GM21447 (cell line): ENCODE measurements around the gene OLIG2.
A peak's percentile ranks its signal among the peaks of the same experiment; 100 is the strongest.

Experiments
- ATAC-seq: cut with Tn5 transposase; IDR thresholded peaks from one replicate; pipeline ENCODE4 v1.9.1; 2021; ENCODE audit not compliant: unreplicated experiment

The OLIG2 gene

DNA sequence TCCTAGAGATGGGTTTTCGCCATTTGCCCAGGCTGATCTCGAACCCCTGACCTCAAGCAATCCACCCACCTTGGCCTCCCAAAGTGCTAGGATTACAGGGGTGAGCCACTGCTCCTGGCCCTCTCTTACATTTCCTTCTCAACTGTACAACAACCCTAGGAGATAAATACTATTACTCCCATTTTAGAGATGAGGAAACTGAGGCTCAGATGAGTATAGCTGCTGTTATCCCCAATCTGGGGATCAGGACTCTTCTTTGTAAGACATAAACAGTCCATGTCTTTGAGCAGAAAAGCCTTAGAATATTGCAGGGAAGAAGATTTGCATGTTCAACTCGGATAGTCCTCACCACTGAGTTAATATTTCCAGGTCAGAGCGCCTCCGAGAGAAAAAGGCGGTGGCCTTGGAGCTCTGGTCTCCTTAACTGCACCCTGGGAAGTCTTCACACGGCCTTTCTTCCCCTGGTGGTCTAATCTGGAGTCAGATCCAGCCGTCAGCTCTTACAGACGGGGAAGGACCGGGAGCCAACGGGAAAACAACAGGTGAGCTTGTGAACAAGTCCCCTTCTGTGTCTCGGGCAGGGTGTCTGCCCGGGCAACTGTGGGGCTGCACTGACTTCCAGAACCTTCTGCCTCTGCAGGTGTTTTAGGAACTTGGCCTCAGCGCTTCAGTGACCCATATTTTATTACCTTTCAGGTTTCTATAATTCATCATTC is 38.3 kb downstream of the OLIG2 start:
- no peak for ATAC-seq

DNA sequence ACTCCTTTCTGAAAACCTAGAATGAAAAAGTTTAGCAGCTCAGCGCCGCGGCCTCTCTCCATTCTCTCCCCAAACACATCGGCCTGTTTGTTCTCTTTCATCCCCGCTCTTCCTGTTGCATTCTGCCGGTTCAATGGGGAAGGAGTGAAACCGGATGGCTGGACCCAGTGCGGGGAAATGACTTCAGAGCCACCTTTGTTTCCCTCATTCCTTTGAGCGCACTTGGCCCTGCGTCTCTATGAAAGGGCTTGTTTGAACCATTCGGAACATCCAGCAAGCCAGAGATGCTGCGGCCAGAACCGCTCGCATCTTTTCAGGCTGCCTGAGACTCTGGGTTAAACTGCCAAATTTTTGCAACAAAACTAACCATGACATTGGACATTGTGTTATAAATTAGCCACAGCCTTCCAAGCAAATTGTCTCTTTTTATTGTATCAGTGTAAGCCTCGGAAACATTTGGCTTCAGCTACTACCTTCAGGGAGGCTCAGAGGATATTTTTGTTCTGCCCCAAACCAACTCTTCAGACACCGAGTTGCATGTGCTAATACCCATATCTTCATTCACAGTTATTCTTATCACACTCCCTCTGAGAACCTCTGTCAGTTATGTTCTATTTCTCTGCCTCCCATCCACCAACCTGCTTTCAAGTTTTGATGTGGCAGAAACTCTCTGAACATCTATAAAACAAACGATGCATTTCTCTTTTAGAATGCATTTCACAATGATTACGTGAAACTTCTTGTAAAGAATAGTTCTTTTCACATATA is 39.1 kb downstream of the OLIG2 start:
- no peak for ATAC-seq

DNA sequence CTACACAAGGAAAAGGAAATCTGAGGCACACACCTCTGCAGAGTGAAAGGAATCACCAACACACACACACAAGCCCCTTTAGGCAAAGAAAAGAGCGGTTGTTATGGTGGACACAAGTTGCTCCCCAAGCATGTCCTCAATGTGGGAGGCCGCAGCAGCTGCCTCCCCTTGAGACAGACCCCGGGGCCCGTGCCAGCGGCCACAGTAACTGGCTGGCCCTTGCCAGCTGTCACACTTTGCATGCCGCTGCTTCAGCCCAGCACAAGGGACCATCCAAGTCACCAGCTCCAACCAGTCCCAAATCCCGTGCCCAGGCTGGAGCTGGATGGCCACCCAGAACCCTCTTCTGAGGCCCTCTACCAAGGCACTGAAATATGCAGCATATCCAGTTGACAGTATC is 41.3 kb downstream of the OLIG2 start:
- ATAC-seq = no peak

DNA sequence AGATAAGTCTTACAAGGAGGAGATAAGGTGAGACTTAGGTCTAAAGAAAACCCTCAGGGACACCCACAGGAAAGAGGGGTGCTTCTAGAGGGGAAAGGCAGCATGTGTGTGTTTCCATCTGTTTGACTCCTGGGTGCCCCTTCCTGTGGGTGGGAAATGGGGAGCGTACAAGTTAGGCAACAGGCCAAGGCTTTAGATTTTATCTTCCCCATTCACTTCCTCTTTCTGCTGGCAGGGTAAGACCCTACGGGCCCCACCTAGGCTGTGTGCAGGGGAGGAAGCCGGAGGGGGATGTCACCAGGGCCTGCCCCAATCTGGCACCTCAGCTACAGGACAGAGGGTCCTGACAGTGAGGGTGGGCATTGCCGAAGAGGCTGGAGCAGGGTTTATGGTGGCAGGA is 41.7 kb downstream of the OLIG2 start:
- no peak for ATAC-seq

DNA sequence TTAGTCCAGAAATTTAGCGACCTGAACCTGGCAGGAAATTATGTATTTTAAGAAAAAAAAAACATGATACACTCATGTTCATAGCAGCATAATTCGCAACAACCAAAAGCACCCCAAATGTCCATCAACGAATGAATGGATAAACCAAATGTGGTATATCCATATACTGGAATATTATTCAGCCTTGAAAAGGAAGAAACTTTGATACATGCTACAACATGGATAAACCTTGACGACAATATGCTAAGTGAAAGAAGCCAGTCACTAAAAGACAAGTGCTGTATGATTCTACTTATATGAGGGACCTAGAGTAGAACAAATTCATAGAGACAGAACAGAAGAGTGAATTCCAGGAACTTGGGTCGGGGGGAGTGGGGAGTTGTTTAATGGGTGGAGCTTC is 43.5 kb downstream of the OLIG2 start:
- no peak for ATAC-seq

DNA sequence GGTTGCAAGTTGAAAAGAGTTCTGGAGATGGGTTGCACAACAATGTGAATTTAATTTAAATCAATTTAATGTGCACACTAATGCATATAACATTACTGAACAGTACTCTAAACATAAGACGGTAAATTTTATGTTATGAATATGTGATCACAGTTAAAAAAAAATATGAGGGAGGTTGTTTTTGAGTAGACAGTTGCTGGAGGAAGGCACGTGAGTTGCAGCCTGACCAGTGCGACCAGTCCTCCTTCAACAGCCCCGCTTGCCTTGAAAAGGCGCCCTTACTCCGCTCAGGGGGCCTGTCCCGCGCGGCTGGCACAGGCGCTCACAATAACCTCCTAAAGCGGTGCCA is 43.9 kb downstream of the OLIG2 start:
- ATAC-seq = no peak

DNA sequence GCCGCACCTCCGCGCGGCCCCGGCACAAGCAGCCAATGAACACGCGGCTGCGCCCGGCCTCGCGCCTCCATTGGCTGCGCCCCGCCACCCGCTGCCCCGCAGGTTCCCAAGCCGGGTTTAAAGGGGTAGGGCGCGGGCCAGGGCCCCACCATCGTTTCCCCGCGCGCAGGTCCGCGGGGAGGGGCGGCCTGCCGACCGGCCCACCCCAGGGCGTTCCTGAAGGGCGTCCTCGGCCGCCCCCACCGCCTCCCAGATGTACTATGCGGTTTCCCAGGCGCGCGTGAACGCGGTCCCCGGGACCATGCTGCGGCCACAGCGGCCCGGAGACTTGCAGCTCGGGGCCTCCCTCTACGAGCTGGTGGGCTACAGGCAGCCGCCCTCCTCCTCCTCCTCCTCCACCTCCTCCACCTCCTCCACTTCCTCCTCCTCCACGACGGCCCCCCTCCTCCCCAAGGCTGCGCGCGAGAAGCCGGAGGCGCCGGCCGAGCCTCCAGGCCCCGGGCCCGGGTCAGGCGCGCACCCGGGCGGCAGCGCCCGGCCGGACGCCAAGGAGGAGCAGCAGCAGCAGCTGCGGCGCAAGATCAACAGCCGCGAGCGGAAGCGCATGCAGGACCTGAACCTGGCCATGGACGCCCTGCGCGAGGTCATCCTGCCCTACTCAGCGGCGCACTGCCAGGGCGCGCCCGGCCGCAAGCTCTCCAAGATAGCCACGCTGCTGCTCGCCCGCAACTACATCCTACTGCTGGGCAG is 44.4 kb downstream of the OLIG2 start, which contains the start of gene OLIG1:
Gene OLIG1, plus strand, starts transcription at position 148 of the 750 bp plus-strand sequence. Its CDS starts 106 bp downstream, at position 254.
- ATAC-seq = peak; percentile 49

DNA sequence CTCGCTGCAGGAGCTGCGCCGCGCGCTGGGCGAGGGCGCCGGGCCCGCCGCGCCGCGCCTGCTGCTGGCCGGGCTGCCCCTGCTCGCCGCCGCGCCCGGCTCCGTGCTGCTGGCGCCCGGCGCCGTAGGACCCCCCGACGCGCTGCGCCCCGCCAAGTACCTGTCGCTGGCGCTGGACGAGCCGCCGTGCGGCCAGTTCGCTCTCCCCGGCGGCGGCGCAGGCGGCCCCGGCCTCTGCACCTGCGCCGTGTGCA is 44.9 kb downstream of the OLIG2 start:
- ATAC-seq = no peak

DNA sequence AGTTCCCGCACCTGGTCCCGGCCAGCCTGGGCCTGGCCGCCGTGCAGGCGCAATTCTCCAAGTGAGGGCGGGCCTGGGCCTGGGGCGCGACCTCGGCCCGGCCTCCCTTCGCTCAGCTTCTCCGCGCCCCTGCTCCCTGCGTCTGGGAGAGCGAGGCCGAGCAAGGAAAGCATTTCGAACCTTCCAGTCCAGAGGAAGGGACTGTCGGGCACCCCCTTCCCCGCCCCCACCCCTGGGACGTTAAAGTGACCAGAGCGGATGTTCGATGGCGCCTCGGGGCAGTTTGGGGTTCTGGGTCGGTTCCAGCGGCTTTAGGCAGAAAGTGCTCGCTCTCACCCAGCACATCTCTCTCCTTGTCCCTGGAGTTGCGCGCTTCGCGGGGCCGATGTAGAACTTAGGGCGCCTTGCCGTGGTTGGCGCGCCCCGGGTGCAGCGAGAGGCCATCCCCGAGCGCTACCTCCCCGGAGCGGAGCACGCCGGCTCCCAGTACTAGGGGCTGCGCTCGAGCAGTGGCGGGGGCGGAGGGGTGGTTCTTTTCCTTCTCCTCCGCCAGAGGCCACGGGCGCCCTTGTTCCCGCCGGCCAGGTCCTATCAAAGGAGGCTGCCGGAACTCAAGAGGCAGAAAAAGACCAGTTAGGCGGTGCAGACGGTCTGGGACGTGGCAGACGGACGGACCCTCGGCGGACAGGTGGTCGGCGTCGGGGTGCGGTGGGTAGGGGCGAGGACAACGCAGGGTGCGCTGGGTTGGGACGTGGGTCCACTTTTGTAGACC is 45.4 kb downstream of the OLIG2 start:
- ATAC-seq = peak; percentile 31

DNA sequence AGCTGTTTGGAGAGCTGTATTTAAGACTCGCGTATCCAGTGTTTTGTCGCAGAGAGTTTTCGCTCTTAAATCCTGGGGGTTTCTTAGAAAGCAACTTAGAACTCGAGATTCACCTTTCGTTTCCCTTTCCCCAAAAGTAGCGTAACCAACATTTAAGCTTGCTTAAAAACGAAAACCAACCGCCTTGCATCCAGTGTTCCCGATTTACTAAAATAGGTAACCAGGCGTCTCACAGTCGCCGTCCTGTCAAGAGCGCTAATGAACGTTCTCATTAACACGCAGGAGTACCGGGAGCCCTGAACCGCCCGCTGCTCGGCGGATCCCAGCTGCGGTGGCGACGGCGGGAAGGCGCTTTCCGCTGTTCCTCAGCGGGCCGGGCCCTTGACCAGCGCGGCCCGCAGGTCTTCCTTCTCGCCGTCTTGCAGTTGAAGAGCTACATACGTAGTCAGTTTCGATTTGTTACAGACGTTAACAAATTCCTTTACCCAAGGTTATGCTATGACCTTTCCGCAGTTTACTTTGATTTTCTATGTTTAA is 46.1 kb downstream of the OLIG2 start:
- no peak for ATAC-seq

DNA sequence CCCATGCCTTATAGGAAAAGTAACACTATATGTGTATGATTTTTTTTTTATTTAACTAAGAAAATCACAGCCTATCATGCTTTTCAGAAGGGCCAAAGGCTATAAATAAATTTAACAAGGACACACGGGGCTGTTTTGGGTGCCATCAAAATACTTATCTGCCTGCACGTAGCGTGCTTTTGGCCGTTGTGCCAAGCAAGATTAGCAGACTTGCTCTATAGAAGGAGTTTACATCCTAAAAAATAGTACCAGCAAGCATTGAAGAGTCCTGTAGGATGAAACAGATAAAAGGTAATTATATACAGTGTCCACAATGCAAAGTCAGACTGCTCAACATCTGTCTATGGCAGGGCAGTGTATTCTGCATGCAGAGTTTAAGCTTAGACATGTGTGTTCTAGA is 47.9 kb downstream of the OLIG2 start:
- ATAC-seq = no peak

DNA sequence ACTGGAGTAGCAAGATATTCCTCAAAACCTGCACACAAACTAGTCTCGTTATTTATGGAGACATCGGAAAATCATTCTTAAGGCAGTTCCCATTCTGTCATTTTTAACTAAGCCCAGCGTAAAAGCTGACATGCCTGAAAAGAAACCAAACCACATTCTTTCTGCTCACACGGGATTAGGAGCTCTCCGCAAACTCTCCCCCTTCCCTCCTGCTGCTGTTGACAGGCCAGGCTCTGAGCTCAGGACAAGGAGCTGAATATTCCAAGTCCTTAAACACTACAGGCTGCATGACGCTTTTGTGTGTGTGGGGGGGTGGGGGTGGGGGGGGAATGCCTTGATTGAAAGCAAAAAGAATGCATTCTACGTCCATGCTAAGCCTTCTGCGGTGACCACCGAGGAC is 49.4 kb downstream of the OLIG2 start:
- ATAC-seq = no peak

DNA sequence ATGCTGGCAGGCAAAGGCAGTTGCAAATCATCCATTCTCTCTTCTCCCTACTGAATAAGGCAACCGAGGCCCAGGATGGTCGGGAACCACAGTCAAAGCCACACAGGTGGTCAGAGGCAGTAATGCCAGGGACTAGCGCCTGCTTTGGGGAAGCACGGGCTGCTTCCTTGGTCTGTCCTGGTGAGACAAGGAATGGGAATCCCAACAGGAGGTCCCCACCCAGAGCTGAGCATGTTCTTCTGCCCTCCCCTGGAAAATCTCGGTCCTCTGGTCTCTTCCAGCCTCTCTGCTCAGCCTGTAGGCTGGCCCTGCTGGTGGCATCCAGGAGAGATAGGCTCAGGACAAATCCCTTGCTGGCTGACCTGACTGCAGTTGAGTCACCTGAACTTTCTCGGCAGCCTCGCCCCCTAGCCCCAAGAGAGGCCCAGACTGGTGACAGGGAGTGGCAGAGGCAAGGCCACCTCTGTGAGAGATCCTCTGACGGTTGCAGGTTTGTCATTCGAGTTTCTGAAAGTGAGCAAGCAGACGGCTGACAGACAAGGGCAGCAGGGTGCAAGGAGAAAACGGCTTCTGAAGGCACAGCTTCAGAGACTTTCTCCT is 50.0 kb downstream of the OLIG2 start:
- ATAC-seq = no peak

DNA sequence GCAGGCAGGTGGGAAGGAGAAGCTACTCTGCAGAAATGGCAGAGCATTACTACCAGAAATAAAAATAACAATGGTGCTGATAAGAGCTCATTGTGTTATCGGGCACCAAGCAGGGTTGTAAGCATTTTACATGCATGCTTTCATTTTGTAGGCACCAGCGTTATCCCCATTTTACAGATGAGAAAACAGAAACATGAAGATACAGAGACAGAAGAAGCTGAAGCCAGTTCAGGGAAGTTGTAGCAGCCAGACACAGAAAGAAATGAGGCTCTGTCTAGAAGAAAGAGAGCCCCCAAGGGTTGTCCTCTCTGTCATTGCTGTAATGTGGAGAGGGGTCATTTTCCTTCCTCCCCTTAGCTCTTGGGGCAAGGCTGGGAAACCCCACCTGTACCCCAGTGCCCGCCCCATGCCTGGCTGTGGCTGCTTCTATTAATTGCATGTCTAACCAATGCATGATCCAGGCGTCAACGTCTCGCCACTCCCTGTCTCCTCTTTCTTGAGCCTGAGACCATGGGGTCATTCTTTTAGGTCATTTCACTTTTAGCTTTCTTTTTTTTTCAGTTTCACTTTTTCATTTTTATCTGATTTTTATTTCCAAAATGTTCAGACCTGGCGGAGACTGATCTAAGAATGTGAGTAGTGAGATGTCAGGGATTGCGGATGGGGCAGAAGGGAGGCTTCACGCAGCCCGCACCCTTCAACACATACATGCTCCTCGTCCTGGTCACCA is 51.0 kb downstream of the OLIG2 start:
- ATAC-seq = no peak
